ENCODE measurements around the gene ELF4.

DNA sequence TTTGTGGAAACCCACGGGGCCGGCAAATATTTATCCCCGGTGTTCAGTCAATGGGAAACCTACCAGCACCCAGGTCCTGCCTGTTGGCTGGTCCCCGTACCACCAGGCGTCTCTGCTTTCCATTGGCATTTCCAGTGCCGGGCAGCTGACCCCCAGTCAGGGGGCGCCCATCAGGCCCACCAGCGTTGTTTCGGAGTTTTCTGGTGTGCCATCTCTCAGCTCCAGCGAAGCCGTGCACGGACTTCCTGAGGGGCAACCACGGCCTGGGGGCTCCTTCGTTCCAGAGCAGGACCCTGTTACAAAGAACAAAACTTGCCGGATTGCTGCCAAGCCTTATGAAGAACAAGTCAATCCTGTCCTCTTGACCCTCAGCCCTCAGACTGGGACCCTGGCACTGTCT lies 95.1 kb downstream of the ELF4 start:
- TF ChIP-seq CTCF (IDR thresholded peaks at IDR 0.05) (no peak), POLR2A (IDR thresholded peaks at IDR 0.05) (no peak)

All from thyroid gland (tissue), 4 donors.